Colonic mucosa (tissue), 2 donors: ENCODE measurements around the gene OR6C68. TPM values are rescaled to one million over a fixed set of nuclear protein-coding genes. Genes with fewer than 3 reads are reported as not detected.

ENCODE experiments used
- total RNA-seq, 2 donors: library from RNA; stranded (reverse); fragmentation: NEBNext Ultra II Directional in 1 of 2; extraction: Animal tissue kit (Norgen Biotek cat#: 25700) in 1 of 2; gene quantifications; one replicate each; pipeline ENCODE4 v1.2.1, GENCODE V29; 2021
- donor health status: DM: no; HTN: no; CAD: no.
- donor health status: DM: no; HTN: no; CAD: no.

The OR6C68 gene
- total RNA-seq, 2 donors from 2014 or later = not detected

Other genes starting within 250 kb of the OR6C68 start
- gene OR6C74, start 247.8 kb upstream of the OR6C68 start, total RNA-seq = not detected
- gene OR6C6, start 195.8 kb upstream of the OR6C68 start, total RNA-seq = not detected
- gene OR6C1, start 178.0 kb upstream of the OR6C68 start, total RNA-seq = not detected
- gene OR6C3, start 161.6 kb upstream of the OR6C68 start, total RNA-seq = not detected
- gene OR6C75, start 129.4 kb upstream of the OR6C68 start, total RNA-seq = not detected
- gene OR6C65, start 91.8 kb upstream of the OR6C68 start, total RNA-seq = not detected
- gene OR6C76, start 66.1 kb upstream of the OR6C68 start, total RNA-seq = not detected
- gene OR6C2, start 48.3 kb upstream of the OR6C68 start, total RNA-seq = not detected
- gene OR6C70, start 22.2 kb upstream of the OR6C68 start, total RNA-seq = not detected
- gene OR6C4, start 57.2 kb downstream of the OR6C68 start, total RNA-seq = not detected
- not detected for gene OR2AP1, start 80.1 kb downstream of the OR6C68 start, total RNA-seq
- gene OR10P1, start 144.5 kb downstream of the OR6C68 start, total RNA-seq = not detected
- gene ITGA7, start 215.5 kb downstream of the OR6C68 start, total RNA-seq = 10 to 100 TPM; 10.8 to 64.4 TPM
- gene BLOC1S1, start 223.7 kb downstream of the OR6C68 start, total RNA-seq = 100 to 1,000 TPM; 214 to 242 TPM
- 10 to 100 TPM; 22.6 to 29.6 TPM for gene RDH5, start 228.0 kb downstream of the OR6C68 start, total RNA-seq
- gene CD63, start 236.6 kb downstream of the OR6C68 start, total RNA-seq = 1,000 to 10,000 TPM in 1 of 2 donors, 100 to 1,000 TPM in 1; 707 to 1,094 TPM